ENCODE measurements around the gene XKRX.

- TF ChIP-seq CTCF (IDR thresholded peaks at IDR 0.05; ENCODE audit: insufficient read depth, low read length) (no peak), POLR2AphosphoS5 (IDR thresholded peaks at IDR 0.05; ENCODE audit: low read depth) (no peak), GABPA (IDR thresholded peaks at IDR 0.05; ENCODE audit: low read depth) (no peak)
Observed at GRCh38 chrX:100962811-100963210, 34.1 kb upstream of the XKRX start.
